ENCODE measurements around the gene RYR3.

DNA sequence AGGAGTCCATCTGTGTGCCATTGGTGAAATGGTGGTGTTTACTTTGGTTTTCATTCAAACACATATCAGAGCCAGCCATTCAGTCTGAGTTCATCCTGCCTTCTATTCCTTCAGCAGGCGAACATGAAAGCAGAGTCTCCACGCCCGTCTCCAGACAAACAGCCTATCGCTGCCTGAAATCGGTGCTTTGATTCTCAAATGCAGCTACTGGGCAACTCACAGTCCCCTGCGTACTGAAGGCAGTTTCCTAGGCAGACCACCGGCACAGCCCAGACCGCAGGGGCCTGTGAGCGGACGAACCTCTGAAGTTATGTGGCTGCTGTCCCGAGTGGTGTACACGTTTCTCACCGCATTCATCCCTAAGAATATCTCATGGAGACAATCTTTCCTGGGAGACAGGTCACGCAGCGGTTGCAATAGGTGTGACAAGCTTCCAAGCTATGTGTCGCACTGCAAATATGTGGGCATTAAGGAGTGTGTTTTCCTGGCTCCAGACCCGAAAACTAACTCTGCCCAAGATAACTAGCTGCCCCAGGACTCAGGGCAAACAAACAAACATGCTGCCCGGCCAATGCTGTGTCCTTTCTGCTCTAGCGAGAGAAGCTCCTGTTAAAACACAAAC, 16.9 kb upstream of the RYR3 start:
- no peak for TF ChIP-seq CTCF (conservative IDR thresholded peaks at IDR 0.05; ENCODE audit: low read length)
- TF ChIP-seq EZH2phosphoT487 (IDR thresholded peaks at IDR 0.05; ENCODE audit: borderline replicate concordance, low read depth, low read length), result no peak

Data from OCI-LY7 (cell line).